Right renal pelvis (tissue), 4 donors: Measurements from ENCODE around the gene C1orf116. TPM values are rescaled to one million over a fixed set of nuclear protein-coding genes. Genes with fewer than 3 reads are reported as not detected.

Source experiments
- polyA plus RNA-seq, 4 donors: library from polyadenylated mRNA; unstranded; fragments of 120-200 nt; gene quantifications; one replicate each; pipeline ENCODE4 v1.2.1, GENCODE V29; 2013; ENCODE audit not compliant: insufficient read length in 4 of 4

The C1orf116 gene
- polyA plus RNA-seq, 4 donors = 19.9 to 27.5 (median 23.8) TPM

Other genes starting within 250 kb of the C1orf116 start
- not detected for gene IL20, start 167.1 kb downstream of the C1orf116 start, polyA plus RNA-seq
- gene IL24, start 135.3 kb downstream of the C1orf116 start, polyA plus RNA-seq = under 1 TPM; 0.25 to 0.42 (median 0.38) TPM
- gene FCMR, start 110.8 kb downstream of the C1orf116 start, polyA plus RNA-seq = 1 to 10 TPM; 2.1 to 2.7 (median 2.5) TPM
- gene PIGR, start 86.3 kb downstream of the C1orf116 start, polyA plus RNA-seq = 1 to 10 TPM in 3 of 4 donors, under 1 TPM in 1; 0.87 to 1.7 (median 1.4) TPM
- 10 to 100 TPM in 2 of 4 donors, 1 to 10 TPM in 2; 7.0 to 16.0 (median 9.7) TPM for gene FCAMR, start 62.3 kb downstream of the C1orf116 start, polyA plus RNA-seq
- gene YOD1, start 18.5 kb upstream of the C1orf116 start, polyA plus RNA-seq = 10 to 100 TPM; 13.0 to 17.5 (median 16.5) TPM
- 10 to 100 TPM; 15.4 to 18.2 (median 17.6) TPM for gene PFKFB2, start 20.5 kb upstream of the C1orf116 start, polyA plus RNA-seq
- under 1 TPM; 0.32 to 0.51 (median 0.49) TPM for gene C4BPB, start 56.1 kb upstream of the C1orf116 start, polyA plus RNA-seq
- under 1 TPM; 0.49 to 0.91 (median 0.68) TPM for gene C4BPA, start 71.5 kb upstream of the C1orf116 start, polyA plus RNA-seq